H9 (cell line): Measurements from ENCODE around the gene CNGB1. TPM values are rescaled to one million over a fixed set of nuclear protein-coding genes. Genes with fewer than 3 reads are reported as not detected.
A peak's percentile ranks its signal among the peaks of the same experiment; 100 is the strongest.

Experiments used
- DNase-seq: peaks from one replicate; pipeline ENCODE4 v3.0.0-alpha.2; 2017
- H2AFZ ChIP-seq: one replicate; pipeline ENCODE4 v1.6.1; 2013; ENCODE audit warnings: mild to moderate bottlenecking, low read length, control low read depth, moderate library complexity
- H2AK5ac ChIP-seq: 2 replicates; pipeline ENCODE4 v1.6.1; 2013; ENCODE audit warnings: low read length, control low read depth, mixed read lengths; ENCODE audit not compliant: insufficient read length
- H2BK120ac ChIP-seq: one replicate; pipeline ENCODE4 v1.6.1; 2013; ENCODE audit warnings: low read depth, mild to moderate bottlenecking, low read length, control low read depth, inconsistent platforms; ENCODE audit not compliant: poor library complexity, severe bottlenecking
- H2BK12ac ChIP-seq: 2 replicates; pipeline ENCODE4 v1.6.1; 2013; ENCODE audit warnings: low read length, control low read depth, mixed read lengths, low read depth; ENCODE audit not compliant: insufficient read length
- H2BK15ac ChIP-seq: 2 replicates; pipeline ENCODE4 v1.6.1; 2013; ENCODE audit warnings: low read depth, low read length, control low read depth
- H2BK20ac ChIP-seq: one replicate; pipeline ENCODE4 v1.6.1; 2013; ENCODE audit warnings: low read depth, mild to moderate bottlenecking, low read length, control low read depth, inconsistent platforms; ENCODE audit not compliant: poor library complexity, severe bottlenecking
- H2BK5ac ChIP-seq: 2 replicates; pipeline ENCODE4 v1.6.1; 2013; ENCODE audit warnings: low read length, control low read depth, mixed read lengths; ENCODE audit not compliant: insufficient read length
- H3K14ac ChIP-seq: 2 replicates; pipeline ENCODE4 v1.6.1; 2013; ENCODE audit warnings: low read length, control low read depth; ENCODE audit not compliant: insufficient read depth
- H3K18ac ChIP-seq: 2 replicates; pipeline ENCODE4 v1.6.1; 2013; ENCODE audit warnings: low read depth, mild to moderate bottlenecking, mixed read lengths, low read length, control low read depth; ENCODE audit not compliant: insufficient read length
- H3K23ac ChIP-seq: 2 replicates; pipeline ENCODE4 v1.6.1; 2013; ENCODE audit warnings: low read length, control low read depth, mixed read lengths, low read depth; ENCODE audit not compliant: insufficient read length
- H3K23me2 ChIP-seq: 2 replicates; pipeline ENCODE4 v1.6.1; 2013; ENCODE audit warnings: low read depth, mild to moderate bottlenecking, mixed read lengths, low read length, control low read depth; ENCODE audit not compliant: insufficient read length, poor library complexity, severe bottlenecking
- H3K27ac ChIP-seq: 2 replicates; pipeline ENCODE4 v1.5.1; 2013; ENCODE audit warnings: low read length, control low read depth, mixed read lengths, low read depth; ENCODE audit not compliant: insufficient read length
- H3K27me3 ChIP-seq: 2 replicates; pipeline ENCODE4 v1.6.1; 2013; ENCODE audit warnings: low read length, control low read depth, inconsistent platforms; ENCODE audit not compliant: insufficient read depth
- H3K4ac ChIP-seq: 2 replicates; pipeline ENCODE4 v1.6.1; 2013; ENCODE audit warnings: low read depth, mild to moderate bottlenecking, control low read depth, inconsistent platforms, low read length, moderate library complexity
- H3K4me1 ChIP-seq: 2 replicates; pipeline ENCODE4 v1.6.1; 2013; ENCODE audit warnings: low read length, control low read depth, inconsistent platforms; ENCODE audit not compliant: insufficient read depth
- H3K4me2 ChIP-seq: 2 replicates; pipeline ENCODE4 v1.6.1; 2013; ENCODE audit warnings: low read length, control low read depth, mixed read lengths; ENCODE audit not compliant: insufficient read length, insufficient read depth
- H3K56ac ChIP-seq: 2 replicates; pipeline ENCODE4 v1.6.1; 2013; ENCODE audit warnings: low read depth, mild to moderate bottlenecking, mixed read lengths, low read length, control low read depth; ENCODE audit not compliant: insufficient read length
- H3K79me1 ChIP-seq: 2 replicates; pipeline ENCODE4 v1.6.1; 2013; ENCODE audit warnings: low read depth, mild to moderate bottlenecking, moderate library complexity, low read length, control low read depth, inconsistent platforms; ENCODE audit not compliant: insufficient read depth, poor library complexity, severe bottlenecking
- H3K79me2 ChIP-seq: 2 replicates; pipeline ENCODE4 v1.6.1; 2013; ENCODE audit warnings: low read length, control low read depth, inconsistent platforms; ENCODE audit not compliant: insufficient read depth
- H3K9ac ChIP-seq: 2 replicates; pipeline ENCODE4 v1.6.1; 2013; ENCODE audit warnings: low read length, control low read depth, mixed read lengths; ENCODE audit not compliant: insufficient read length; ENCODE audit errors: extremely low read depth
- H3K9me3 ChIP-seq: one replicate; pipeline ENCODE4 v1.6.1; 2013; ENCODE audit warnings: low read depth, low read length, inconsistent platforms; ENCODE audit not compliant: control insufficient read depth
- H3T11ph ChIP-seq: one replicate; pipeline ENCODE4 v1.6.1; 2013; ENCODE audit warnings: mild to moderate bottlenecking, low read length, control low read depth, inconsistent platforms
- H4K20me1 ChIP-seq: one replicate; pipeline ENCODE4 v1.6.1; 2013; ENCODE audit not compliant: control insufficient read depth, insufficient read length, insufficient read depth
- H4K5ac ChIP-seq: 2 replicates; pipeline ENCODE4 v1.6.1; 2013; ENCODE audit warnings: low read depth, mild to moderate bottlenecking, mixed read lengths, low read length, control low read depth; ENCODE audit not compliant: insufficient read length
- H4K8ac ChIP-seq: replicated peaks from 2 replicates; pipeline ENCODE4 v1.6.1; 2013; ENCODE audit warnings: low read length, control low read depth, mixed read lengths, low read depth; ENCODE audit not compliant: insufficient read length
- H4K91ac ChIP-seq: 2 replicates; pipeline ENCODE4 v1.6.1; 2013; ENCODE audit warnings: low read depth, mild to moderate bottlenecking, moderate library complexity, mixed read lengths, low read length, control low read depth; ENCODE audit not compliant: insufficient read length
- H3K27ac Mint-ChIP-seq, 3 experiments: 2 replicates in 2 of 3; 3 replicates in 1 of 3; pipeline ENCODE4 v1.8.0; 2020 to 2021; ENCODE audit warnings: mixed read lengths in 3 of 3, mild to moderate bottlenecking in 1 of 3, moderate library complexity in 1 of 3
- H3K27me3 Mint-ChIP-seq: 2 replicates; pipeline ENCODE4 v1.8.0; 2021; ENCODE audit warnings: low read depth, mild to moderate bottlenecking, moderate library complexity, mixed read lengths
- H3K36me3 Mint-ChIP-seq, 3 experiments: 2 replicates in 2 of 3; 3 replicates in 1 of 3; pipeline ENCODE4 v1.8.0; 2020 to 2021; ENCODE audit warnings: low read depth in 3 of 3, mixed read lengths in 3 of 3; ENCODE audit not compliant: insufficient read depth in 1 of 3
- H3K4me1 Mint-ChIP-seq, 2 experiments: 2 replicates each; pipeline ENCODE4 v1.8.0; 2020; ENCODE audit warnings: mixed read lengths in 2 of 2
- H3K4me3 Mint-ChIP-seq, 2 experiments: 2 replicates in 1 of 2; 3 replicates in 1 of 2; pipeline ENCODE4 v1.8.0; 2020 to 2021; ENCODE audit warnings: mild to moderate bottlenecking in 2 of 2, mixed read lengths in 2 of 2, moderate library complexity in 1 of 2
- H3K9me3 Mint-ChIP-seq, 2 experiments: 2 replicates in 1 of 2; 3 replicates in 1 of 2; pipeline ENCODE4 v1.8.0; 2020; ENCODE audit warnings: mild to moderate bottlenecking in 2 of 2, mixed read lengths in 2 of 2, moderate library complexity in 1 of 2
- CTCF ChIP-seq: fragments of 200-600 bp; sonication (generic); conservative IDR thresholded peaks from 3 replicates; pipeline ENCODE4 v1.8.0; 2021; ENCODE audit warnings: antibody characterized with exemption, mild to moderate bottlenecking
- WGBS: extraction: QIAGEN DNeasy Blood & Tissue Kit; methylation state at CpG from one replicate; pipeline ENCODE4 v1.1.7; 2013; ENCODE audit warnings: missing lambda C conversion rate, low lambda C conversion rate, mixed read lengths; ENCODE audit not compliant: insufficient read length; ENCODE audit errors: extremely low coverage; 5-methylcytosine and 5-hydroxymethylcytosine counted together
- total RNA-seq: library from RNA; stranded (reverse); gene quantifications from 2 replicates; pipeline ENCODE4 v1.2.1, GENCODE V29; 2021

The CNGB1 gene
- total RNA-seq, 1 experiment from 2014 or later: not detected

- H3K4me1 Mint-ChIP-seq: peaks cover 0 to 3% of the 10 kb centered on the region in 2 experiments; a peak in 2 of 4 replicates
- no peaks in the 10 kb centered on the region for H3K9me3 ChIP-seq
Observed at GRCh38 chr16:57940382-57940966, 30.5 kb downstream of the CNGB1 start.

More at GRCh38 chr16:57940382-57940966, 30.5 kb downstream of the CNGB1 start:
- Histone ChIP-seq H4K20me1 (no peaks in the 10 kb centered on the region), H3K4me2 (no peak overlapping the region), H3K4ac (no peak overlapping the region), H3K9ac (no peak overlapping the region), H3K23ac (no peak overlapping the region), H4K8ac (no peak overlapping the region), H3K18ac (no peak overlapping the region), H4K91ac (no peak overlapping the region), H2AFZ (no peak overlapping the region), H2BK120ac (no peak overlapping the region), H3K27me3 (no peaks in the 10 kb centered on the region), H3K79me2 (no peaks in the 10 kb centered on the region), H3K79me1 (no peaks in the 10 kb centered on the region), H3K4me1 (no peaks in the 10 kb centered on the region), H2BK20ac (no peak overlapping the region), H3T11ph (no peak overlapping the region), H2BK5ac (no peak overlapping the region), H2AK5ac (no peak overlapping the region), H3K14ac (no peak overlapping the region), H3K23me2 (no peaks in the 10 kb centered on the region), H4K5ac (no peak overlapping the region), H3K56ac (no peak overlapping the region), H2BK12ac (no peak overlapping the region), H2BK15ac (no peak overlapping the region), H3K27ac (no peak overlapping the region)
- no peak for DNase-seq
- Mint-ChIP-seq H3K27ac (no peak overlapping the region), H3K36me3 (no peaks in the 10 kb centered on the region), H3K27me3 (peaks cover 2% of the 10 kb centered on the region; the same call in 1 of the 2 replicates), H3K4me3 (peak overlapping the region in 1 of 2 experiments; percentile 15; a peak in 1 of 5 replicates), H3K9me3 (no peaks in the 10 kb centered on the region)
- no peak for TF ChIP-seq CTCF
- WGBS: no CpG with 5 or more reads among the region's 5 CpGs
